ENCODE results near the gene SLIT1. TPM values are rescaled to one million over a fixed set of nuclear protein-coding genes. Genes with fewer than 3 reads are reported as not detected.

Gene SLIT1
- total RNA-seq, 6 experiments from 2014 or later, result 0.04 to 0.29 (median 0.12) TPM; not detected in 1

GRCh38 chr10:97007417-97007816, 178.3 kb downstream of the SLIT1 start:
- Histone ChIP-seq H3K9me3 (no peaks in the 10 kb centered on the region), H3K27ac (no peak overlapping the region), H3K4me3 (no peak overlapping the region), H3K4me1 (no peaks in the 10 kb centered on the region), H3K36me3 (no peaks in the 10 kb centered on the region), H3K27me3 (no peaks in the 10 kb centered on the region)
- no peak for ATAC-seq
- 88% methylated on average over 1 of the region's 1 CpG for WGBS (ENCODE audit: insufficient coverage, low coverage, low lambda C conversion rate, missing lambda C conversion rate)
- TF ChIP-seq, protein P1, sequence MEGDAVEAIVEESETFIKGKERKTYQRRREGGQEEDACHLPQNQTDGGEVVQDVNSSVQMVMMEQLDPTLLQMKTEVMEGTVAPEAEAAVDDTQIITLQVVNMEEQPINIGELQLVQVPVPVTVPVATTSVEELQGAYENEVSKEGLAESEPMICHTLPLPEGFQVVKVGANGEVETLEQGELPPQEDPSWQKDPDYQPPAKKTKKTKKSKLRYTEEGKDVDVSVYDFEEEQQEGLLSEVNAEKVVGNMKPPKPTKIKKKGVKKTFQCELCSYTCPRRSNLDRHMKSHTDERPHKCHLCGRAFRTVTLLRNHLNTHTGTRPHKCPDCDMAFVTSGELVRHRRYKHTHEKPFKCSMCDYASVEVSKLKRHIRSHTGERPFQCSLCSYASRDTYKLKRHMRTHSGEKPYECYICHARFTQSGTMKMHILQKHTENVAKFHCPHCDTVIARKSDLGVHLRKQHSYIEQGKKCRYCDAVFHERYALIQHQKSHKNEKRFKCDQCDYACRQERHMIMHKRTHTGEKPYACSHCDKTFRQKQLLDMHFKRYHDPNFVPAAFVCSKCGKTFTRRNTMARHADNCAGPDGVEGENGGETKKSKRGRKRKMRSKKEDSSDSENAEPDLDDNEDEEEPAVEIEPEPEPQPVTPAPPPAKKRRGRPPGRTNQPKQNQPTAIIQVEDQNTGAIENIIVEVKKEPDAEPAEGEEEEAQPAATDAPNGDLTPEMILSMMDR (IDR thresholded peaks at IDR 0.05), result no peak
- no peak for TF ChIP-seq POLR2A (IDR thresholded peaks at IDR 0.05)
- intact Hi-C loops (cut with DNase I), result no loop called here
- DNase-seq, result no peak

GRCh38 chr10:97006364-97006763, 179.4 kb downstream of the SLIT1 start:
- intact Hi-C loops (cut with DNase I), result no loop called here
- Histone ChIP-seq H3K4me1 (no peaks in the 10 kb centered on the region), H3K36me3 (no peaks in the 10 kb centered on the region), H3K4me3 (no peak overlapping the region), H3K9me3 (no peaks in the 10 kb centered on the region), H3K27ac (no peak overlapping the region), H3K27me3 (no peaks in the 10 kb centered on the region)
- TF ChIP-seq, protein P1 (IDR thresholded peaks at IDR 0.05), result no peak
- no peak for TF ChIP-seq POLR2A (IDR thresholded peaks at IDR 0.05)
- 60% methylated on average over 2 of the region's 6 CpGs for WGBS (ENCODE audit: insufficient coverage, low coverage, low lambda C conversion rate, missing lambda C conversion rate)
- ATAC-seq (no peak), DNase-seq (no peak)

DNA sequence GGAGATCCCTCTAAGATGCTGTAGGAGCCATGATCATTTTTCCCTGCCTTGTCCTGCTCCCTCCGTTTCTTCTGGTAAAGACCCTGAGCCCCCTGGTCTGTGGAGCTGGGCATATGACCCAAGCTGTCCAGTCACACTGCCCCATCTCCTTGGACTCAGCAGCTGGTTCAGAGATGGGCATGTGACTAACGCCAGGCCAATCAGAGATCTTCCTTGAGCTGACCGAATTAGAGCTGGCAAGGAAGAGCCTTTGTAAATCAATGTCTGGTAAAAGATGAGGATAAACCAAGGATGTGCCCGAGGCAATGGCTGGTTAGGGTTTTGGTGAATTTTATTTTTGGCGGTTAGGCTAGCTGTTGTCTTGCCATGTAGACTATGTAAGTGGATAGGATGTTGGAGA, 180.4 kb downstream of the SLIT1 start:
- Histone ChIP-seq H3K4me3 (no peak overlapping the region), H3K27me3 (no peaks in the 10 kb centered on the region), H3K27ac (no peak overlapping the region), H3K4me1 (peaks cover 0 to 5% (median 0%) of the 10 kb centered on the region in 4 donors), H3K9me3 (no peaks in the 10 kb centered on the region), H3K36me3 (no peaks in the 10 kb centered on the region)
- intact Hi-C loops (cut with DNase I), result no loop called here
- 88% methylated on average over 4 of the region's 5 CpGs for WGBS (ENCODE audit: insufficient coverage, low coverage, low lambda C conversion rate, missing lambda C conversion rate)
- no peak for ATAC-seq
- no peak for DNase-seq
- TF ChIP-seq, protein P1 (IDR thresholded peaks at IDR 0.05), result no peak

GRCh38 chr10:97004591-97004990, 181.2 kb downstream of the SLIT1 start:
- no peak for DNase-seq
- no peaks in the 10 kb centered on the region for H3K9me3 ChIP-seq
- H3K27ac ChIP-seq, result no peak overlapping the region
- no peak for ATAC-seq
- intact Hi-C loops (cut with DNase I), result no loop called here
- TF ChIP-seq POLR2A (IDR thresholded peaks at IDR 0.05), result no peak
- TF ChIP-seq, protein P1 (IDR thresholded peaks at IDR 0.05), result no peak
- H3K4me1 ChIP-seq, result peaks cover 0 to 12% (median 3%) of the 10 kb centered on the region in 4 donors
- H3K4me3 ChIP-seq, result no peak overlapping the region
- H3K36me3 ChIP-seq, result no peaks in the 10 kb centered on the region
- no peaks in the 10 kb centered on the region for H3K27me3 ChIP-seq
- WGBS (ENCODE audit: insufficient coverage, low coverage, low lambda C conversion rate, missing lambda C conversion rate), result no CpG with 5 or more reads among the region's 10 CpGs

GRCh38 chr10:97003804-97004201, 182.0 kb downstream of the SLIT1 start:
- H3K27me3 ChIP-seq, result no peaks in the 10 kb centered on the region
- H3K9me3 ChIP-seq, result no peaks in the 10 kb centered on the region
- no peak for TF ChIP-seq POLR2A (IDR thresholded peaks at IDR 0.05)
- TF ChIP-seq, protein P1 (IDR thresholded peaks at IDR 0.05), result no peak
- ATAC-seq, result no peak
- no peak overlapping the region for H3K4me3 ChIP-seq
- H3K27ac ChIP-seq, result no peak overlapping the region
- no peaks in the 10 kb centered on the region for H3K36me3 ChIP-seq
- no peak for DNase-seq
- WGBS (ENCODE audit: insufficient coverage, low coverage, low lambda C conversion rate, missing lambda C conversion rate), result 100% methylated on average over 1 of the region's 8 CpGs
- intact Hi-C loops (cut with DNase I), result no loop called here
- peaks cover 0 to 12% (median 3%) of the 10 kb centered on the region in 4 donors for H3K4me1 ChIP-seq
